GM13977 (cell line): ENCODE data around the gene TAS2R40.

Experiments used
- DNase-seq: peaks from one replicate; pipeline ENCODE4 v3.0.0; 2012; ENCODE audit warnings: low spot score
- in situ Hi-C: fragments of 300-500 bp; cut with MboI; formaldehyde crosslinking; loops from one replicate; pipeline ENCODE4 v1.12.0; 2022; ENCODE audit warnings: low sequenced_read_pairs, low pct_unique_long_range_greater_than_20kb, mixed read lengths, inconsistent platforms; ENCODE audit not compliant: unreplicated experiment
- TF ChIP-seq, protein P1 (sequence below): IDR thresholded peaks from 2 replicates; pipeline ENCODE4 v1.5.1; 2012; ENCODE audit warnings: mild to moderate bottlenecking, control low read depth; ENCODE audit not compliant: insufficient read depth; ENCODE audit errors: extremely low read depth, missing control alignments

Gene TAS2R40

GRCh38 chr7:143221286-143221685 lies 551 bp upstream of the TAS2R40 start:
- no peak for DNase-seq
- in situ Hi-C loops: loop anchor here (25.0 kb wide), 2 partner anchors 359 to 609 kb away; partner anchors contain the start of gene EPHB6
- TF ChIP-seq, protein P1, sequence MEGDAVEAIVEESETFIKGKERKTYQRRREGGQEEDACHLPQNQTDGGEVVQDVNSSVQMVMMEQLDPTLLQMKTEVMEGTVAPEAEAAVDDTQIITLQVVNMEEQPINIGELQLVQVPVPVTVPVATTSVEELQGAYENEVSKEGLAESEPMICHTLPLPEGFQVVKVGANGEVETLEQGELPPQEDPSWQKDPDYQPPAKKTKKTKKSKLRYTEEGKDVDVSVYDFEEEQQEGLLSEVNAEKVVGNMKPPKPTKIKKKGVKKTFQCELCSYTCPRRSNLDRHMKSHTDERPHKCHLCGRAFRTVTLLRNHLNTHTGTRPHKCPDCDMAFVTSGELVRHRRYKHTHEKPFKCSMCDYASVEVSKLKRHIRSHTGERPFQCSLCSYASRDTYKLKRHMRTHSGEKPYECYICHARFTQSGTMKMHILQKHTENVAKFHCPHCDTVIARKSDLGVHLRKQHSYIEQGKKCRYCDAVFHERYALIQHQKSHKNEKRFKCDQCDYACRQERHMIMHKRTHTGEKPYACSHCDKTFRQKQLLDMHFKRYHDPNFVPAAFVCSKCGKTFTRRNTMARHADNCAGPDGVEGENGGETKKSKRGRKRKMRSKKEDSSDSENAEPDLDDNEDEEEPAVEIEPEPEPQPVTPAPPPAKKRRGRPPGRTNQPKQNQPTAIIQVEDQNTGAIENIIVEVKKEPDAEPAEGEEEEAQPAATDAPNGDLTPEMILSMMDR: no peak

- no peak for DNase-seq
- in situ Hi-C loops: loop anchor here (25.0 kb wide), 2 partner anchors 360 to 610 kb away; partner anchors contain the start of gene EPHB6
These were observed 945 bp downstream of the TAS2R40 start for GRCh38 chr7:143222782-143223181.

GRCh38 chr7:143223784-143224183 lies 1.9 kb downstream of the TAS2R40 start:
- TF ChIP-seq, protein P1: no peak
- no peak for DNase-seq
- in situ Hi-C loops: loop anchor here (25.0 kb wide), 2 partner anchors 361 to 611 kb away; partner anchors contain the start of gene EPHB6

More at GRCh38 chr7:143222782-143223181, 945 bp downstream of the TAS2R40 start:
- TF ChIP-seq, protein P1: no peak

DNA sequence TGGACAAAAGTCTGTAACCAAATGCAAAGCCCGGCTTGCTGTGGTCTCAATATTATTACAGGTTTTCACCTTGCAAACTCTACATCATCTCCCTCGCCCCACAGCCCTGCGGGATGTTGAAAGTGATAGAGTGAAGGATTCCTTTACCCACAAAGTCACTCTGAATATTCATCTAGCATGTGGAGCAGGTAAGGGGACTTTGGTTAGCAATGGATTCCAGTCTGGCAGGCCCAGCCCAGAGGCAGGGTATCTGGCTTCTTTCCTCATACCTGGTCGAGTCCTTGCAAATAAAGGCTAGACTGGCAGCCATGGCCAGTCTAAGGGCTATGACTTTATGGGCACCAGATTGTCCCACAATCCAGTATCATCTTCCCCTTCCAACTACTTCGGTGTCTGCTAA lies 3.2 kb downstream of the TAS2R40 start:
- in situ Hi-C loops: loop anchor here (25.0 kb wide), 1 partner anchor 187 kb away; the partner anchor contains the start of gene EPHA1
- TF ChIP-seq, protein P1: no peak
- no peak for DNase-seq

- TF ChIP-seq, protein P1: no peak
- no peak for DNase-seq
- in situ Hi-C loops: loop anchor here (25.0 kb wide), 1 partner anchor 184 kb away; the partner anchor contains the start of gene EPHA1
These were observed 6.0 kb downstream of the TAS2R40 start for GRCh38 chr7:143227806-143228205.

DNA sequence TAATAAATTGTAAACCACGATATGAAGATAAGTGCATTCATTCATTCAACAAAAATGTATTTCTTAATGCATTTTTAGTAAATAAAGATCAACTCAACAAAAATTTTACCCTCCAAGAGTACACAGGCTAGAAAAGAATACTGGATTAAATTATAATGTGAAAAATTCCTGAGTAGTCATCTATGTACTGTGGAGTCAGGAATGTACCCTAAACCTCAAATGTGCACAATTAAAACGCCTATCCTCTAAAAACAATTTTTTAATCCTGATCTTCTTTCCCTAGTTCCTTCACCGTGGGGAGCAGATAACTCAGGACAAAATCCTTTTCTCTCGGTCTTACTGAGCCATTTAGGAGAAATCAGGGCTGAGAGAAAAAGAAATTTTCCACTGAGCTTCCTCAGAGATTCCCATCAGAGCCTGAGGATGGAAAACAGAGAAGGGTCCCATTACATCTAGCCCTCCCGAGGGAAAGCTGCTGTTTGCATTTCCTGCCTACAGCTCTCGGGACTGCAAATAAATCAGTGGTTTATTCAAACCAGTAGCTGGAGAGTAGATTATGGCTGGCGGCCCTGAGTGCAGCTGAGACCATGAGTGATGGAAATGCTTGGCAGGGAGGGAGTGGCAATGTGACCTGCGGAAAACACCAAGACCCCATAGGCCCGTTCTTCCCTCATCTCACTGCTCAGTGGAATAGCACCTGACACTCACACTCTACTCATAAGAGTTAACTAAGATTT lies 7.4 kb downstream of the TAS2R40 start:
- TF ChIP-seq, protein P1: no peak
- DNase-seq: no peak
- in situ Hi-C loops: loop anchor here (25.0 kb wide), 1 partner anchor 183 kb away; the partner anchor contains the start of gene EPHA1
